NAMALWA (cell line): ENCODE measurements around the gene KCNK16.

ENCODE experiments used
- DNase-seq: peaks from one replicate; pipeline ENCODE4 v3.0.0-alpha.2; 2015; ENCODE audit warnings: low spot score

Gene KCNK16

GRCh38 chr6:39276379-39276995, 46.0 kb downstream of the KCNK16 start:
- DNase-seq = no peak

- DNase-seq = no peak
Measured at GRCh38 chr6:39274903-39275302, 47.6 kb downstream of the KCNK16 start.

- DNase-seq = no peak
Measured at GRCh38 chr6:39274471-39274870, 48.0 kb downstream of the KCNK16 start.

GRCh38 chr6:39273406-39273821, 49.1 kb downstream of the KCNK16 start:
- no peak for DNase-seq

GRCh38 chr6:39269961-39270360, 52.5 kb downstream of the KCNK16 start:
- DNase-seq = no peak

GRCh38 chr6:39268721-39269120, 53.8 kb downstream of the KCNK16 start:
- DNase-seq = no peak

GRCh38 chr6:39268171-39268570, 54.3 kb downstream of the KCNK16 start:
- DNase-seq = no peak

GRCh38 chr6:39266782-39267355, 55.6 kb downstream of the KCNK16 start:
- DNase-seq = no peak

GRCh38 chr6:39266375-39266774, 56.1 kb downstream of the KCNK16 start:
- no peak for DNase-seq
